ENCODE data around the gene TRAPPC8. TPM values are rescaled to one million over a fixed set of nuclear protein-coding genes. Genes with fewer than 3 reads are reported as not detected.

The TRAPPC8 gene
- total RNA-seq, 1 experiment from 2014 or later, result 37.9 TPM

DNA sequence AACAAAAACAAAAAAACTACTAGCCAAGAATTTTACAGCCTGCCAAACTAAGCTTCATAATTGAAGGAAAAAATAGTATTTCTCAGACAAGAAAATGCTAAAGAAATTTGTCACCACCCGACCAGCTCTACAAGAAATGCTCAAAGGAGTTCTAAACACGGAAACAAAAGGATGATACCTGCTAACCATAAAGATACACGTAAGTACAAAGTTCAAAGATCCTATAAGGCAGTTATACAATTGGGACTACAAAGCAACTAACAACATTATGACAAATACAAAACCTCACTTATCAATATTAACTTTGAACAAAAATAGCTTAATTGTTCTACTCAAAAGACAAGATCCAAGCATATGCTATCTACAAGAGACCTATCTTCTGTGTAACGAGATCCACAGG lies 64.6 kb downstream of the TRAPPC8 start:
- ChIA-PET CTCF (no interaction called here), POLR2A (ENCODE audit: low non-redundant PET) (no interaction called here)
- Histone ChIP-seq H3K4me3 (ENCODE audit: low read depth, low read length, poor library complexity, severe bottlenecking) (no peak overlapping the region), H3K36me3 (ENCODE audit: insufficient read depth, low read length, poor library complexity, severe bottlenecking) (peaks cover 30% of the 10 kb centered on the region), H3K4me1 (ENCODE audit: insufficient read depth, low read length, poor library complexity, severe bottlenecking) (no peaks in the 10 kb centered on the region), H3K9me3 (ENCODE audit: low read depth, low read length, poor library complexity, severe bottlenecking) (peaks cover 10% of the 10 kb centered on the region), H3K27ac (ENCODE audit: low read depth, low read length, poor library complexity, severe bottlenecking) (no peak overlapping the region), H3K27me3 (replicated peaks; ENCODE audit: insufficient read depth, low read depth, low read length, poor library complexity) (no peaks in the 10 kb centered on the region)
- intact Hi-C loops (cut with micrococcal nuclease; ENCODE audit: unreplicated experiment), result no loop called here
- no TSS peak for BruUV-seq (replicated peaks)
- TF ChIP-seq EZH2 (IDR thresholded peaks at IDR 0.05; ENCODE audit: borderline replicate concordance, low read depth, low read length, poor library complexity, severe bottlenecking), result no peak
- TF ChIP-seq, protein P1, sequence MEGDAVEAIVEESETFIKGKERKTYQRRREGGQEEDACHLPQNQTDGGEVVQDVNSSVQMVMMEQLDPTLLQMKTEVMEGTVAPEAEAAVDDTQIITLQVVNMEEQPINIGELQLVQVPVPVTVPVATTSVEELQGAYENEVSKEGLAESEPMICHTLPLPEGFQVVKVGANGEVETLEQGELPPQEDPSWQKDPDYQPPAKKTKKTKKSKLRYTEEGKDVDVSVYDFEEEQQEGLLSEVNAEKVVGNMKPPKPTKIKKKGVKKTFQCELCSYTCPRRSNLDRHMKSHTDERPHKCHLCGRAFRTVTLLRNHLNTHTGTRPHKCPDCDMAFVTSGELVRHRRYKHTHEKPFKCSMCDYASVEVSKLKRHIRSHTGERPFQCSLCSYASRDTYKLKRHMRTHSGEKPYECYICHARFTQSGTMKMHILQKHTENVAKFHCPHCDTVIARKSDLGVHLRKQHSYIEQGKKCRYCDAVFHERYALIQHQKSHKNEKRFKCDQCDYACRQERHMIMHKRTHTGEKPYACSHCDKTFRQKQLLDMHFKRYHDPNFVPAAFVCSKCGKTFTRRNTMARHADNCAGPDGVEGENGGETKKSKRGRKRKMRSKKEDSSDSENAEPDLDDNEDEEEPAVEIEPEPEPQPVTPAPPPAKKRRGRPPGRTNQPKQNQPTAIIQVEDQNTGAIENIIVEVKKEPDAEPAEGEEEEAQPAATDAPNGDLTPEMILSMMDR (conservative IDR thresholded peaks at IDR 0.05; ENCODE audit: low read depth, low read length), result no peak
- no peak for DNase-seq (ENCODE audit: low spot score)

DNA sequence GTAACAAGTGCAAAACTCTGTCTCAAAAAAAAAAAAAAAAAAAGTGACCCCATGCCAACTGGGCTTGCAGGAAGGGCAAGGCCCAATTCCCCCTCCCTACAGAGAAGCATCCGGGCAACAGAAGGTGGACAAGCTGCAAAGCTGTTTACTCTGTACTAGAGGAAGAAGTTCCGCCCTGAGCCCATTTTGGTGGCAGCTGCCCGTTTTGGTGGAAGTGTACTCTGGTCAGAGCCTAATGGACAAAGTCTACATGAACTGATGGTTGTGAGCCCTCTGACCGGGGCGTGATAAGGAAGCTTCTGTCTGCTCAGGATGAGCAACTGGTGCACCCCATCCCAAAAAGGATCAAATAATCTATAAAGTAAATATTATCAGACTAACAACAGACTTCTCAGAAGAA lies 65.0 kb downstream of the TRAPPC8 start:
- POLR2A ChIA-PET (ENCODE audit: low non-redundant PET), result no interaction called here
- no peak overlapping the region for H3K27ac ChIP-seq (ENCODE audit: low read depth, low read length, poor library complexity, severe bottlenecking)
- intact Hi-C loops (cut with micrococcal nuclease; ENCODE audit: unreplicated experiment), result no loop called here
- peaks cover 10% of the 10 kb centered on the region for H3K9me3 ChIP-seq (ENCODE audit: low read depth, low read length, poor library complexity, severe bottlenecking)
- H3K27me3 ChIP-seq (replicated peaks; ENCODE audit: insufficient read depth, low read depth, low read length, poor library complexity), result no peaks in the 10 kb centered on the region
- no TSS peak for BruUV-seq (replicated peaks)
- peaks cover 30% of the 10 kb centered on the region for H3K36me3 ChIP-seq (ENCODE audit: insufficient read depth, low read length, poor library complexity, severe bottlenecking)
- DNase-seq (ENCODE audit: low spot score), result no peak
- no peaks in the 10 kb centered on the region for H3K4me1 ChIP-seq (ENCODE audit: insufficient read depth, low read length, poor library complexity, severe bottlenecking)
- H3K4me3 ChIP-seq (ENCODE audit: low read depth, low read length, poor library complexity, severe bottlenecking), result no peak overlapping the region
- CTCF ChIA-PET, result no interaction called here
- TF ChIP-seq, protein P1 (conservative IDR thresholded peaks at IDR 0.05; ENCODE audit: low read depth, low read length), result no peak
- no peak for TF ChIP-seq EZH2 (IDR thresholded peaks at IDR 0.05; ENCODE audit: borderline replicate concordance, low read depth, low read length, poor library complexity, severe bottlenecking)

DNA sequence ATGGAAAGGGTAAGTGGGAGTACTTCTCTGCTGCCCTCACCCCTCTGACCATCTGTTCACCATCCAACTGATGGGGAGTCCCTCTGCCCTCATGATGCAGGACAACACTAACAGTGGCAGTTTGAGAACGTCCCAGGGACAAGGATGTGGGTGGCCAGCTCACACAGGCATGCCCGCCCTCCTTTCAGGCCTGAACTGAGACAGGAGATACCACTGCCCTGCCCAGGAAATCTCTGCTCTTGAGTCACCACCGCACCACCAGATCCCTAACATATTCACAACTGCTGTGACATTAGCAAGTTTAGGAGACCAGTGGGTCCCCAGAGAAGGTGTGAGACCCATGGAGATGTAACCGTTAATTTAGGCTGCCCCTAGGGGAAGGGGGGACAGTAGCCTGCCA lies 66.2 kb downstream of the TRAPPC8 start:
- TF ChIP-seq, protein P1 (conservative IDR thresholded peaks at IDR 0.05; ENCODE audit: low read depth, low read length), result no peak
- no peak for TF ChIP-seq EZH2 (IDR thresholded peaks at IDR 0.05; ENCODE audit: borderline replicate concordance, low read depth, low read length, poor library complexity, severe bottlenecking)
- H3K9me3 ChIP-seq (ENCODE audit: low read depth, low read length, poor library complexity, severe bottlenecking), result peaks cover 10% of the 10 kb centered on the region
- no peak overlapping the region for H3K4me3 ChIP-seq (ENCODE audit: low read depth, low read length, poor library complexity, severe bottlenecking)
- intact Hi-C loops (cut with micrococcal nuclease; ENCODE audit: unreplicated experiment), result no loop called here
- CTCF ChIA-PET, result no interaction called here
- DNase-seq (ENCODE audit: low spot score), result no peak
- no peaks in the 10 kb centered on the region for H3K4me1 ChIP-seq (ENCODE audit: insufficient read depth, low read length, poor library complexity, severe bottlenecking)
- H3K36me3 ChIP-seq (ENCODE audit: insufficient read depth, low read length, poor library complexity, severe bottlenecking), result peaks cover 22% of the 10 kb centered on the region
- no peak overlapping the region for H3K27ac ChIP-seq (ENCODE audit: low read depth, low read length, poor library complexity, severe bottlenecking)
- H3K27me3 ChIP-seq (replicated peaks; ENCODE audit: insufficient read depth, low read depth, low read length, poor library complexity), result no peaks in the 10 kb centered on the region
- POLR2A ChIA-PET (ENCODE audit: low non-redundant PET), result no interaction called here
- no TSS peak for BruUV-seq (replicated peaks)
